Measurements from ENCODE around the gene LAMTOR3.

LAMTOR3 gene

DNA sequence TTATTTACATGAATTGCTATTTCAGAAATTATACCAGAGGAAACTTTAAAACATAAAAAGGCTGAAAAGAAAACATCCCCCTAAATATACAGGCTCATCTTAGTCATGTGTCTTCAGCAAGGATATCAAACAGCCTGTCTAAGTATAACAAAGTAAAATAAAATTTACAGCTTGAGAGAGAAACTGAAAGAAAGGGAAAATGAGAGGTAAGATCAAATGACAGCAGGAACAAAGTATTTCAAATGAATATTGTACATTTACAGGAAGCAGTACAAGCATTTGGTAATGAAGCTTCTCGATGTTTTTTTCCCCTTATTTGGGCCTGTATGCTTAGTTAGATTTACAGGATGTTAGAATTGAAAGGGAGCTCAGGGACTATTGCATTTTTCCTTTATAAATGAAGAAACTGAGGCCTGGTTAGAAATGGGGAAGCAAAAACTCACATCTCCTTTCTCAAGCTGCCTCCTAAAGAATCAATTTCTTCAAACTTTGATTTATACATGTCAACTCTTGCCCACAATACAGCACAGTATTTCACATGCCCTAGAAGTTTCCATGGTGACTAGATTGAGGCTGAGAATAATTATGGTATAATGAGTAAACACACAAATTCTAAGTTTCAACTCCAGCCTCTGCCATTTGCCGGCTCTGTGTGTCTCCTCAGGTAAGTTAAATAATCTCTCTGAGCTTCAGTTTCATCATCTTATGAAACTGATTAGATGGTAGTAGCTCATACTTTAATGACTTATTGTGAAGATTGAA, 48.3 kb downstream of the LAMTOR3 start:
- no peak overlapping the region for H3K4me3 ChIP-seq (ENCODE audit: low read depth, low read length)
- TF ChIP-seq, protein P1, sequence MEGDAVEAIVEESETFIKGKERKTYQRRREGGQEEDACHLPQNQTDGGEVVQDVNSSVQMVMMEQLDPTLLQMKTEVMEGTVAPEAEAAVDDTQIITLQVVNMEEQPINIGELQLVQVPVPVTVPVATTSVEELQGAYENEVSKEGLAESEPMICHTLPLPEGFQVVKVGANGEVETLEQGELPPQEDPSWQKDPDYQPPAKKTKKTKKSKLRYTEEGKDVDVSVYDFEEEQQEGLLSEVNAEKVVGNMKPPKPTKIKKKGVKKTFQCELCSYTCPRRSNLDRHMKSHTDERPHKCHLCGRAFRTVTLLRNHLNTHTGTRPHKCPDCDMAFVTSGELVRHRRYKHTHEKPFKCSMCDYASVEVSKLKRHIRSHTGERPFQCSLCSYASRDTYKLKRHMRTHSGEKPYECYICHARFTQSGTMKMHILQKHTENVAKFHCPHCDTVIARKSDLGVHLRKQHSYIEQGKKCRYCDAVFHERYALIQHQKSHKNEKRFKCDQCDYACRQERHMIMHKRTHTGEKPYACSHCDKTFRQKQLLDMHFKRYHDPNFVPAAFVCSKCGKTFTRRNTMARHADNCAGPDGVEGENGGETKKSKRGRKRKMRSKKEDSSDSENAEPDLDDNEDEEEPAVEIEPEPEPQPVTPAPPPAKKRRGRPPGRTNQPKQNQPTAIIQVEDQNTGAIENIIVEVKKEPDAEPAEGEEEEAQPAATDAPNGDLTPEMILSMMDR (IDR thresholded peaks at IDR 0.05; ENCODE audit: borderline replicate concordance, insufficient read depth, low read depth, low read length), result no peak

DNA sequence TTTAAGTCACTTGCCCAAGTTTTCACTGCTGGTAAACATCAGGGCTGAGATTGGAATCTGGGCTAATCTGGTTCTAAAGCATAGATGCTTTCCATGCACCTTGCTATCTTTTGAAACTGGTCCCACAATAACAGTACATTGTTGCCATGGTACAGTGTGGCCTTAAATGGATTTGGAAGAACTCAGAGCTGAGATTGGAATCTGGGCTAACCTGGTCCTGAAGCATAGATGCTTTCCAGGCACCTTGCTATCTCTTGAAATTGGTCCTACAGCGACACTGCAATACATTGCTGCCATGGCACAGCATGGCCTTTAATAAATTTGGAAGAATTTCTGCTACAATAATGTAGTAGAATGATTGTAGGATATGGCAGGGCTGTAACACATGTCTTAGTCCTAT, 49.0 kb downstream of the LAMTOR3 start:
- TF ChIP-seq, protein P1 (IDR thresholded peaks at IDR 0.05; ENCODE audit: borderline replicate concordance, insufficient read depth, low read depth, low read length), result no peak
- H3K4me3 ChIP-seq (ENCODE audit: low read depth, low read length), result no peak overlapping the region

DNA sequence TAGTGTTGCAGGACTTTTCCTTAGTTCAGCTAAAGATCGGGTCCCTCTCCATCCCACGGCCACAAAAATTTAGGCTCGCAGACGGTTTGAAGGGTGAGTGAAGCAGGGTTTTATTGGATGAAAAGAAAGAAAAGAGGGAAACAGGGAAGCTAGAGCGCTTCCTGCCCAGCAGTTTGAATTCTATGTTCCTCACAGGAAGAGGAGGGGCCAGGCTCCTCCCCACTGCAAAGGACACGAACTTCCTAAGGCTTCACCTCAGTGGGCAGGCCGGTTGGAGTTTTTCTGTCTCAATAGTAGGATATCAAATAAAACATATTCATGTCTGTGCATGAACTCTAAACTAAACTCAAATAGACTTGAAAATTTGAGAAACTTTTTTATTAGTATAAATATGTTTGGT, 50.2 kb downstream of the LAMTOR3 start:
- no peak overlapping the region for H3K4me3 ChIP-seq (ENCODE audit: low read depth, low read length)
- TF ChIP-seq, protein P1 (IDR thresholded peaks at IDR 0.05; ENCODE audit: borderline replicate concordance, insufficient read depth, low read depth, low read length), result no peak

DNA sequence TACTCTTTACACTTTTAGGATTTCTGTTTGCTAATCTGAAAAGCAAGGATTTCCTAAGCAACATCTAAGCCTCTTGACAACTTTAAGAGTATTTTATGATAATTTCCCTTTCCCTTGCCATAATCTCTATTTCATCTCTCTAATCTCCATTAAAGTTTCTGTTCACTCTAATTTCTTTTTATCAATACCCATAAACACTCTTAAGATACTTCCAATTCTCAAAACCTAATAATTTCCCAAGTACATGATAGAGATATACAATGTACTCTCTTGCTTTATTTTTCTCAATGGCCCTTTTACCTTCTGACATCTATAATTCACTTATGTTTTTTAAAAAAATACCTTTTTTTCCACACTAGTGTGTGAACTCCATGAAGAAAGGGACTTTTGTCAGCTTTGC, 50.8 kb downstream of the LAMTOR3 start:
- no peak overlapping the region for H3K4me3 ChIP-seq (ENCODE audit: low read depth, low read length)
- TF ChIP-seq, protein P1 (IDR thresholded peaks at IDR 0.05; ENCODE audit: borderline replicate concordance, insufficient read depth, low read depth, low read length), result no peak

DNA sequence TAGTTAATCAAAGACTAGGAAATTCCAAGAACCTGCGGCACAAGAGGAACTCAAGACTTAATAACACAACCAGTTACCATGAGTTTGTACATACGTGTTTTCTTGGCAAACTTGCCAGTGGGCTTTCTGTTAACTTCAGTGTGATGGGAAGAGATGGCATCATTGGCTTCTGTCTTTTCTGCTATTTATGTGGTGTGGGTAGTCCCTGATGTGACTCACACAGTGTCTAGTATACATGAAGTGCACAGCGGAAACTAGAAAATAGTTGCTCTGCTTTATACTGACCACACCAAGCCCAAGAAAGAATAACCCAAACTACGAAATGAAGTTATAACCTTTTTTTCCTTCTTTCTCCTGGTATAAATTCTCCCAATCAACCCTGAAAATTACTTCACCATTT, 53.1 kb downstream of the LAMTOR3 start:
- TF ChIP-seq, protein P1 (IDR thresholded peaks at IDR 0.05; ENCODE audit: borderline replicate concordance, insufficient read depth, low read depth, low read length), result no peak
- H3K4me3 ChIP-seq (ENCODE audit: low read depth, low read length), result no peak overlapping the region

DNA sequence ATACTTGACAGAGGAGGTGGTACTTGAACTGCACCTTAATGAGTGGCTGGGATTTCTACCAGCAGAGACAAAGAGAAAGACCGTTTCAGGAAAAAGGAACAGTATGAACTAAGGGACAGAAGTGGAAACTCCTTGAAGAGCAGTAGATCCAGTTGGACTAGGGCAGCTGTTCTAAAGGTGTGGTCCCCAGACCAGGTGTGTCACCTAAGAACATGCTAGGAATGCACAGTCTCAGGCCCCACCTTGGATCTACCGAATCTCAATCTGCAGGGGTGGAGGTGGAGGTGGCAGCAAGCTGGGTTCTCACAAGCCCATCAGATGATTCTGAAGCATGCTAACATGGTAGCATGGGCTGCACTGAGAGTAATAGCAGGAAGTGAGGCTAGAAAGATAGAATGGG, 55.3 kb downstream of the LAMTOR3 start:
- no peak overlapping the region for H3K4me3 ChIP-seq (ENCODE audit: low read depth, low read length)
- TF ChIP-seq, protein P1 (IDR thresholded peaks at IDR 0.05; ENCODE audit: borderline replicate concordance, insufficient read depth, low read depth, low read length), result no peak

DNA sequence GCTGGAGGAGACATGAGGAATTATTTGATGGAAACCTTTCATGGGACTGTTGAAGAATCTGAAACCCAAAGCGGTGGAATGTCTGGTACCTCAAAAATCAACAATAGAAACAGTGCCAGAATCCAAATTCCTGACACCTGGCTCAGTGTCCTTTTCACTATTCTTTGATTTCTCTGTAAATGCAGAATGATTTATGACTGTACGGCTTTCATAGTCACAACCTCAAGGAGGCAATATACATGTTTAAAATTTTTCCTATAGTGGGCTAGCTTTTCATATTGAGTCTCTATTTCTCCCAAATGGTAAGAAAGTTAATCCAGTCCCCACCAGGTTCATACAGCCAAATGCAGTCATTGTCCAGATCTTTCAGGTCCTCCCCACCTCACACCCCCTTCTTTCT, 58.3 kb downstream of the LAMTOR3 start:
- H3K4me3 ChIP-seq (ENCODE audit: low read depth, low read length), result no peak overlapping the region
- TF ChIP-seq, protein P1 (IDR thresholded peaks at IDR 0.05; ENCODE audit: borderline replicate concordance, insufficient read depth, low read depth, low read length), result no peak
